Nephron (organoid): ENCODE measurements around the gene MPHOSPH6.
A peak's percentile ranks its signal among the peaks of the same experiment; 100 is the strongest.
"Not testable (repeated sequence)": the region's sequence is repeated elsewhere in the genome, so short reads cannot be mapped to it uniquely, and the experiment has no call there.

Experiments
- H3K27ac Mint-ChIP-seq, 3 experiments: 2 replicates each; pipeline ENCODE4 v1.8.0; 2020; ENCODE audit warnings: mixed read lengths in 3 of 3, mild to moderate bottlenecking in 2 of 3, moderate library complexity in 1 of 3
- H3K27me3 Mint-ChIP-seq: 2 replicates; pipeline ENCODE4 v1.8.0; 2021; ENCODE audit warnings: low read depth, mild to moderate bottlenecking, moderate library complexity, mixed read lengths
- H3K36me3 Mint-ChIP-seq: 2 replicates; pipeline ENCODE4 v1.8.0; 2020; ENCODE audit warnings: low read depth, mixed read lengths
- H3K4me1 Mint-ChIP-seq: 2 replicates; pipeline ENCODE4 v1.8.0; 2020; ENCODE audit warnings: mixed read lengths
- H3K4me3 Mint-ChIP-seq, 3 experiments: 2 replicates each; pipeline ENCODE4 v1.8.0; 2020; ENCODE audit warnings: mild to moderate bottlenecking in 3 of 3, mixed read lengths in 3 of 3, moderate library complexity in 2 of 3
- H3K9me3 Mint-ChIP-seq: 2 replicates; pipeline ENCODE4 v1.8.0; 2020; ENCODE audit warnings: mixed read lengths
- TF ChIP-seq, protein P1 (sequence below), 3 experiments: fragments of 200-600 bp; sonication (generic); IDR thresholded peaks; one replicate each; pipeline ENCODE4 v1.5.0; 2021; ENCODE audit warnings: antibody characterized with exemption in 3 of 3; ENCODE audit not compliant: unreplicated experiment in 3 of 3

Gene MPHOSPH6

DNA sequence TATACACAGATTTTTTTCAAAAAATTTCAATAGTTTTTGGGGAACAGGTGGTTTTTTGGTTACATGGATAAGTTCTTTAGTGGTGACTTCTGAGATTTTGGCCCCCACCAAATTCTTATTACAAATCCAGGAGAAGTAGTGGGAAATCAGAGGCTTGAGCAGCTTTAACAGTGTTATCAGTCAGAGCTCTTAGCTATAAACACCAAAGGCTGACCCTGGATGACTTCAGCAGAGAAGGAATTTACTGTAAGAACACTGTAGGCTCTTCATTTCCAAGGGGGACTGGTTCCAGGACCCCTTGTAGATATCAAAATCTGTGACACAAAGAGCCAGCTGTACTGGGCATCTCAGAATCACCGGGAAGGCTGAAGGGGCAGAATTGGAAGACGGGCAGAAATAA lies 17.8 kb downstream of the MPHOSPH6 start:
- Mint-ChIP-seq H3K36me3 (peaks cover 83% of the 10 kb centered on the region), H3K27ac (no peak overlapping the region), H3K27me3 (no peaks in the 10 kb centered on the region), H3K4me1 (no peaks in the 10 kb centered on the region), H3K4me3 (no peak overlapping the region), H3K9me3 (peaks cover 18% of the 10 kb centered on the region)
- TF ChIP-seq, protein P1, sequence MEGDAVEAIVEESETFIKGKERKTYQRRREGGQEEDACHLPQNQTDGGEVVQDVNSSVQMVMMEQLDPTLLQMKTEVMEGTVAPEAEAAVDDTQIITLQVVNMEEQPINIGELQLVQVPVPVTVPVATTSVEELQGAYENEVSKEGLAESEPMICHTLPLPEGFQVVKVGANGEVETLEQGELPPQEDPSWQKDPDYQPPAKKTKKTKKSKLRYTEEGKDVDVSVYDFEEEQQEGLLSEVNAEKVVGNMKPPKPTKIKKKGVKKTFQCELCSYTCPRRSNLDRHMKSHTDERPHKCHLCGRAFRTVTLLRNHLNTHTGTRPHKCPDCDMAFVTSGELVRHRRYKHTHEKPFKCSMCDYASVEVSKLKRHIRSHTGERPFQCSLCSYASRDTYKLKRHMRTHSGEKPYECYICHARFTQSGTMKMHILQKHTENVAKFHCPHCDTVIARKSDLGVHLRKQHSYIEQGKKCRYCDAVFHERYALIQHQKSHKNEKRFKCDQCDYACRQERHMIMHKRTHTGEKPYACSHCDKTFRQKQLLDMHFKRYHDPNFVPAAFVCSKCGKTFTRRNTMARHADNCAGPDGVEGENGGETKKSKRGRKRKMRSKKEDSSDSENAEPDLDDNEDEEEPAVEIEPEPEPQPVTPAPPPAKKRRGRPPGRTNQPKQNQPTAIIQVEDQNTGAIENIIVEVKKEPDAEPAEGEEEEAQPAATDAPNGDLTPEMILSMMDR (IDR thresholded peaks at IDR 0.05; ENCODE audit: unreplicated experiment in 3 of 3), result no peak

DNA sequence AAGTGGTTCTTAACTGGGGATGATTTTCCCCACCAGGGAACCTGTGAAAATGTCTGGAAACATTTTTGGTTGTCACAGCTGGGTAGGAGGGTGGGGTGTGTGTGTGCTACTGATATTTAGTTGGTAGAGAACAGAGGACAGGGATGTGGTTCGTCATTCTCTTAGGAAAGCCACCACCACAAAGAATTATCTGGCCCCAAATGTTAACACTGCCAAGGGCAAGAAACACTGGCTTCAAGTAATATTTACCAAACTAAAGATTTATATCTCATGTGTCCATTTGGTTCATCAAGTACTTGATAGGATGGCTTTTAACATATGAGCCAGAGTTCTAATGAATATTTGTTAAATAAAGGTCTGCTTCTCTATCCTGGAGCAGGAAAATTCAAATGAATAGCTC lies 19.5 kb downstream of the MPHOSPH6 start:
- no peaks in the 10 kb centered on the region for H3K4me1 Mint-ChIP-seq
- TF ChIP-seq, protein P1 (IDR thresholded peaks at IDR 0.05; ENCODE audit: unreplicated experiment in 3 of 3), result no peak
- H3K27me3 Mint-ChIP-seq, result no peaks in the 10 kb centered on the region
- peak overlapping the region in 1 of 3 experiments; percentile 7 for H3K4me3 Mint-ChIP-seq
- H3K36me3 Mint-ChIP-seq, result peaks cover 86% of the 10 kb centered on the region
- peaks cover 18% of the 10 kb centered on the region for H3K9me3 Mint-ChIP-seq
- peak overlapping the region; percentile 17 to 94 (median 75) for H3K27ac Mint-ChIP-seq

DNA sequence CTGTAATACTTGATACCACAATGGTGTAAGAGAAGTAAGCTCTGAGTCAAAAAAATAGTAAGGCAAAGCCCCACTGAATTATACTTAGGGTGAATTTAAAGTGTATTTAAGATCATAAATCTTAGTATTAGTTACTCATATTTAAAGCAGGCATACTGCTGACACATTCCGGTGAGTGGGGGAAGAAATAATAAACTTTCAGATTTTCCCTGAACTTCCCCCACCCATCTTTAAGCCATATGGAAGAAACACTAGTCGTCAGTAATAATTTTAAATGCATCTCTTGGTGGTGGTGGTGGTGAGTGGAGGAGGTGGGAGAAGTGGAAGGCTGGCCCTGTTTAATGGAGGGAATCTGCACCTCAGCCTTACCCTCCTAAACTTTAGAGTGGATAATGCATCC lies 20.5 kb downstream of the MPHOSPH6 start:
- H3K27me3 Mint-ChIP-seq, result no peaks in the 10 kb centered on the region
- H3K27ac Mint-ChIP-seq, result peak overlapping the region in 2 of 3 experiments; percentile 75 to 94
- H3K9me3 Mint-ChIP-seq, result peaks cover 12% of the 10 kb centered on the region
- TF ChIP-seq, protein P1 (IDR thresholded peaks at IDR 0.05; ENCODE audit: unreplicated experiment in 3 of 3), result no peak
- no peak overlapping the region for H3K4me3 Mint-ChIP-seq
- no peaks in the 10 kb centered on the region for H3K4me1 Mint-ChIP-seq
- peaks cover 80% of the 10 kb centered on the region for H3K36me3 Mint-ChIP-seq

DNA sequence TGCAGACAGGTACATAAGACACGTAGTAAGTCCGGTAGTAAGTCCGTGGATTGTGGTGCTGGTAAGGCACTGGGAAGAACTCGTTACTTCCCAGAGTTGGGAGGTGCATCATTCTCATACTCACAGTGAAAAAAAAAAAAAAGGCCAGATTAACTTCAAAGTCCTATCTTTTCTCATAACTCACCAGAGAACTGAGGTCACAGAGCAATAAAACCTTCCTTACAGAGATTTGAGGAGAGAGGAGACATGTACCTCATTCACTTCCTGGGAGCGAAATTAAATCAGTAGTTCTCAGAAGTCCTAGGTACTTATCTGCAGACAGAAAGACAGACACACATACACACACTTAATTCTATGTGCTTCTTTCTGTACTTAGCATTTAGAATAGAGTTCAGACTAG lies 22.5 kb downstream of the MPHOSPH6 start:
- Mint-ChIP-seq H3K4me1 (no peaks in the 10 kb centered on the region), H3K27me3 (no peaks in the 10 kb centered on the region), H3K4me3 (no peak overlapping the region), H3K27ac (no peak overlapping the region), H3K36me3 (peaks cover 66% of the 10 kb centered on the region), H3K9me3 (peaks cover 2% of the 10 kb centered on the region)
- TF ChIP-seq, protein P1 (IDR thresholded peaks at IDR 0.05; ENCODE audit: unreplicated experiment in 3 of 3), result no peak

DNA sequence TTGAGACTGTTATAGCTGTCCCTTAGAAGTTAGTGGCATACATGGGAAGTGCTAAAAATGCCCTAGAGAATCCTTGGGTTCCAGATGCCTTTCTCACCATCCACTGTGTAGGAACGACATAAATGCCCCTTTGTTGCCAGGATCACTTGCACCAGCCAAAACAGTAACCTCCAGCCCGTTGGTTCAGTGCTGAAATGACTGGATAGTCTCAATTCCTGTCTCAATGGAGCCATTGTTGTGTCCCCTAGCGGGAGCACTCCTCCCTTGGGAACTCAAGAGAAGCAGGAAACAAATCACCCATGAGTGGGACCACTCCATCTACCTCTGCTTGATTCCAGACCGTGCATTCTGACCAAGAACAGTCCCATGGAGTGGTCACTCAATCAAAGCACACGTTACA lies 23.1 kb downstream of the MPHOSPH6 start:
- Mint-ChIP-seq H3K9me3 (peaks cover 2% of the 10 kb centered on the region), H3K27me3 (no peaks in the 10 kb centered on the region)

DNA sequence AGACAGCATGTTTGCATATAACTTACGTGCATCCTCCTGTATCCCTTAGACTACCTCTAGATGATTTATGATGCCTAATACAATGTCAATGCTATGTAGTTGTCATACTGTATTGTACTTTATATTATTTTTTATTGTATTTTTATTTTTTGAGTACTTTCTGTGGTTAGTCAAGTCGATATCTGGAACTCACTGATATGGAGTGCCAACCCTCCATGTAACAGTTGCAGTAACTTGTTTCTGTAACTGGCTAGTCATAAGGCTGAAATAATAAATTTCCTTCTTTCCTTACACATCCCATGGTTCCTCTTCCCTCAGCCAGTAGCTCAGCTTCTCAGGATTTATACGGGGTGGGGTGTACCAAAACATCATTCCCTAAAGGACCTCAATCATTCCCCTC lies 23.5 kb downstream of the MPHOSPH6 start:
- H3K27me3 Mint-ChIP-seq, result no peaks in the 10 kb centered on the region
- H3K27ac Mint-ChIP-seq, result no peak overlapping the region
- no peaks in the 10 kb centered on the region for H3K4me1 Mint-ChIP-seq
- no peak overlapping the region for H3K4me3 Mint-ChIP-seq
- H3K36me3 Mint-ChIP-seq, result peaks cover 63% of the 10 kb centered on the region
- TF ChIP-seq, protein P1 (IDR thresholded peaks at IDR 0.05; ENCODE audit: unreplicated experiment in 3 of 3), result no peak
- peaks cover 2% of the 10 kb centered on the region for H3K9me3 Mint-ChIP-seq

More for the DNA sequence above, 23.1 kb downstream of the MPHOSPH6 start:
- no peaks in the 10 kb centered on the region for H3K4me1 Mint-ChIP-seq
- H3K36me3 Mint-ChIP-seq, result peaks cover 61% of the 10 kb centered on the region
- H3K4me3 Mint-ChIP-seq, result no peak overlapping the region
- no peak overlapping the region for H3K27ac Mint-ChIP-seq
- TF ChIP-seq, protein P1 (IDR thresholded peaks at IDR 0.05; ENCODE audit: unreplicated experiment in 3 of 3), result no peak

DNA sequence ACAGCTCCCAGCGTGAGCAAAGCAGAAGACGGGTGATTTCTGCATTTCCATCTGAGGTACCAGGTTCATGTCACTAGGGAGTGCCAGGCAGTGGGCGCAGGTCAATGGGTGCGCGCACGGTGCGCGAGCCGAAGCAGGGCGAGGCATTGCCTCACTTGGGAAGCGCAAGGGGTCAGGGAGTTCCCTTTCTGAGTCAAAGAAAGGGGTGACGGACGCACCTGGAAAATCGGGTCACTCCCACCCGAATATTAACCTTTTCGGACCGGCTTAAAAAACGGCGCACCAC lies 30.8 kb downstream of the MPHOSPH6 start:
- not testable (repeated sequence) for H3K9me3 Mint-ChIP-seq, H3K27me3 Mint-ChIP-seq

More for the DNA sequence above, 30.8 kb downstream of the MPHOSPH6 start:
- Mint-ChIP-seq H3K36me3 (peaks cover 34% of the 10 kb centered on the region), H3K27ac (peak overlapping the region; percentile 25 to 73 (median 71)), H3K4me3 (peak overlapping the region; percentile 62 to 78 (median 76)), H3K4me1 (peaks cover 26% of the 10 kb centered on the region)
